Type B pancreatic cell (in vitro differentiated cells): ENCODE measurements around the gene CNTN4. TPM values are rescaled to one million over a fixed set of nuclear protein-coding genes. Genes with fewer than 3 reads are reported as not detected.

Source experiments
- DNase-seq: peaks from one replicate; pipeline ENCODE4 v3.0.0; 2021; ENCODE audit warnings: mixed read lengths; ENCODE audit not compliant: unreplicated experiment; ENCODE audit errors: extremely low spot score
- H3K27ac Mint-ChIP-seq: 2 replicates; pipeline ENCODE4 v1.8.0; 2021; ENCODE audit warnings: mild to moderate bottlenecking, mixed read lengths
- H3K27me3 Mint-ChIP-seq: 2 replicates; pipeline ENCODE4 v1.8.0; 2021; ENCODE audit warnings: mixed read lengths
- H3K36me3 Mint-ChIP-seq: 2 replicates; pipeline ENCODE4 v1.8.0; 2021; ENCODE audit warnings: mixed read lengths
- H3K4me1 Mint-ChIP-seq: one replicate; pipeline ENCODE4 v1.8.0; 2021; ENCODE audit warnings: mixed read lengths; ENCODE audit not compliant: unreplicated experiment
- H3K4me3 Mint-ChIP-seq: 2 replicates; pipeline ENCODE4 v1.8.0; 2021; ENCODE audit warnings: mild to moderate bottlenecking, mixed read lengths
- H3K9me3 Mint-ChIP-seq: 2 replicates; pipeline ENCODE4 v1.8.0; 2021; ENCODE audit warnings: mixed read lengths
- CTCF ChIP-seq: fragments of 200-600 bp; sonication (generic); conservative IDR thresholded peaks from 2 replicates; pipeline ENCODE4 v1.5.0; 2021; ENCODE audit warnings: antibody characterized with exemption, mild to moderate bottlenecking
- total RNA-seq: library from RNA; stranded (reverse); gene quantifications from 2 replicates; pipeline ENCODE4 v1.2.1, GENCODE V29; 2021; ENCODE audit warnings: low replicate concordance

CNTN4 gene
- total RNA-seq, 1 donor from 2014 or later, result 29.7 TPM

GRCh38 chr3:2995195-2995594 lies 896.5 kb downstream of the CNTN4 start:
- H3K9me3 Mint-ChIP-seq, result no peaks in the 10 kb centered on the region
- no peak overlapping the region for H3K4me3 Mint-ChIP-seq
- no peaks in the 10 kb centered on the region for H3K27me3 Mint-ChIP-seq
- DNase-seq, result no peak
- H3K27ac Mint-ChIP-seq, result no peak overlapping the region
- H3K4me1 Mint-ChIP-seq, result peaks cover 6% of the 10 kb centered on the region
- TF ChIP-seq CTCF, result no peak
- H3K36me3 Mint-ChIP-seq, result no peaks in the 10 kb centered on the region

DNA sequence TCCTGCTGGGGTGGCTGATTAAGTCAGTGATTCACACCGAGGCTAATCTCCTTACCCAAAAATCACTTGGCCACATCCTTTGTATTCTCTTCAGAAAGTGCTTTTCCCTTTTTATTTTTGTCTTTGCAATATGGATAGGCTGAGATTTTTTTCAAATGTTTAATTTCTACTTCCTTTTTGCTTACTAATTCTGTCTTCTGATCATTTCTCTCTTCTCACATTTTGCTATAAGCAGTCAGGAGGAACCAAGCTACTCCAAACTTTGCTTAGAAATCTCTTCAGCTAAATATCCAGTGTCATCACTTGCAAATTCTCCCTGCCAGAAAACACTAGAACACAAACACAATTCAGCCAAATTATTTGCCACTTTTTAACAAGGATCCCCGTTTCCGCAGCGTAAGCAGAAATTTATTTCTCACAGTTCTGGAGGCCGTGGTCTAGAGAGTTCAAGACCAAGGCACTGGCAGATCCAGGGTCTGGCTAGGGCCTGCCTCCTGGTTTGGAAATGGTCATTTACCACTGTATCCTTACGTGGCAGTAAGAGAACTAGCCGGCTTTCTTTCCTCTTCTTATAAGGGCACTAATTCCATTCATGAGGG lies 906.6 kb downstream of the CNTN4 start:
- no peaks in the 10 kb centered on the region for H3K9me3 Mint-ChIP-seq
- no peaks in the 10 kb centered on the region for H3K36me3 Mint-ChIP-seq
- no peak for TF ChIP-seq CTCF
- no peak overlapping the region for H3K4me3 Mint-ChIP-seq
- no peak for DNase-seq
- H3K4me1 Mint-ChIP-seq, result no peaks in the 10 kb centered on the region
- H3K27ac Mint-ChIP-seq, result no peak overlapping the region
- no peaks in the 10 kb centered on the region for H3K27me3 Mint-ChIP-seq

DNA sequence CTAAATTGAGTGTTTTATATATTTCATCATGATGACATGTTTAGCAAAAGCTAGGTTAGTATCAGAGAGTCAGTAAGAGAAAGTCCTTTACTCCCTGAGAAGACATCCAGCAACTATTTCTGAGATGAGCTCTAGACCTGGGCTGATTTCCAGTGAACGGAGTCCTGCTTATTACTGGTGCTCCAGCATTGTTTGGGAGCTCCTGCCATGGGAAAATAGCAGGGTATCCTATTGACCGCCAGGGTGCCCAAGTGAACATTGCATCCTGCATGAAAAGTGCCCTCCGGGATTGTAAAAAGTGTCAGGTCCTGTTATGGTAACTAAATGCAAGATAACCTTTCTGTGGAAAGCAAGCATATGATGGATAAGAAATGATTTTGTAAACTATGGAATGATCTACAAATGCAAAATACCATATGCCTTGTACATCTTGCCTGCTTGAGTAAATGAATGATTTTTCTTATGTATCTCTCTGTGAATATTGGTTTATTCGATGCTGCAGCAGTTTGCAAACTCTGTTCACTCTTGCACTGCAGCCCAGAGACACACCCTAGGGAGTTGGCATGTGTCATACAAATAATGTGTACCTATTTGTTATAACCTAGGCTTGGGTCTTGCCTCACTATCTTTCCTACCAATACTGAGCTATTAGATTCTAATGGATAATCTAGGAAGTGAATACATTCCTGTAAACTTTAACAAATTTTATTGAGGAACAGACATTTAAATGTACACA lies 914.8 kb downstream of the CNTN4 start:
- no peak for TF ChIP-seq CTCF
- H3K27me3 Mint-ChIP-seq, result no peaks in the 10 kb centered on the region
- H3K27ac Mint-ChIP-seq, result no peak overlapping the region
- H3K4me3 Mint-ChIP-seq, result no peak overlapping the region
- DNase-seq, result no peak
- no peaks in the 10 kb centered on the region for H3K9me3 Mint-ChIP-seq
- no peaks in the 10 kb centered on the region for H3K36me3 Mint-ChIP-seq
- peaks cover 21% of the 10 kb centered on the region for H3K4me1 Mint-ChIP-seq

- H3K4me3 Mint-ChIP-seq, result no peak overlapping the region
- H3K27ac Mint-ChIP-seq, result no peak overlapping the region
- H3K9me3 Mint-ChIP-seq, result no peaks in the 10 kb centered on the region
- TF ChIP-seq CTCF, result peak; percentile 80
- H3K4me1 Mint-ChIP-seq, result peaks cover 21% of the 10 kb centered on the region
- H3K36me3 Mint-ChIP-seq, result no peaks in the 10 kb centered on the region
- DNase-seq, result no peak
- H3K27me3 Mint-ChIP-seq, result no peaks in the 10 kb centered on the region
These were observed 916.8 kb downstream of the CNTN4 start for GRCh38 chr3:3015185-3016089.

GRCh38 chr3:3016226-3016625 lies 917.6 kb downstream of the CNTN4 start:
- no peak for DNase-seq
- Mint-ChIP-seq H3K4me1 (peaks cover 21% of the 10 kb centered on the region), H3K4me3 (no peak overlapping the region), H3K27me3 (no peaks in the 10 kb centered on the region), H3K36me3 (no peaks in the 10 kb centered on the region), H3K27ac (no peak overlapping the region), H3K9me3 (no peaks in the 10 kb centered on the region)
- no peak for TF ChIP-seq CTCF
